Common myeloid progenitor, CD34-positive (primary cell): ENCODE results near the gene HOATZ.

Experiments used
- CTCF ChIA-PET: fragments of 350-600 bp; sonication (Branson Sonifier 250); formaldehyde crosslinking; loops from one replicate; lab custom pipeline; 2021; ENCODE audit warnings: antibody characterized with exemption; lab: Charles Lee
- POLR2A ChIA-PET: fragments of 350-600 bp; sonication (Branson Sonifier 250); formaldehyde crosslinking; loops from one replicate; lab custom pipeline; 2021; ENCODE audit warnings: antibody characterized with exemption; lab: Charles Lee
- DNase-seq, 3 donors: peaks; one replicate each; pipeline versions ENCODE4 v3.0.0 to v3.0.0-alpha.2; 2013
- H3K27ac ChIP-seq, 2 experiments: 1 replicate in 1 of 2; 2 replicates in 1 of 2; pipeline ENCODE4 v1.7.0; 2013; ENCODE audit warnings: inconsistent platforms in 2 of 2, low read length in 2 of 2, mild to moderate bottlenecking in 2 of 2, low read depth in 1 of 2, moderate library complexity in 1 of 2; ENCODE audit not compliant: severe bottlenecking in 2 of 2, insufficient read depth in 1 of 2, poor library complexity in 1 of 2
- H3K27me3 ChIP-seq, 5 experiments: replicated peaks in 2 of 5; 1 replicate in 3 of 5; 2 replicates in 2 of 5; pipeline versions ENCODE4 v1.6.1 to v1.7.0; 2013; ENCODE audit warnings: low read length in 4 of 5, mild to moderate bottlenecking in 2 of 5, moderate library complexity in 2 of 5, inconsistent platforms in 1 of 5; ENCODE audit not compliant: insufficient read depth in 5 of 5, control insufficient read depth in 4 of 5
- H3K36me3 ChIP-seq, 4 experiments: 1 replicate in 2 of 4; 2 replicates in 2 of 4; pipeline versions ENCODE4 v1.6.1 to v1.7.0; 2013; ENCODE audit warnings: low read length in 3 of 4, control low read depth in 1 of 4, mild to moderate bottlenecking in 1 of 4; ENCODE audit not compliant: control insufficient read depth in 4 of 4, insufficient read depth in 4 of 4
- H3K4me1 ChIP-seq, 4 experiments: 1 replicate in 3 of 4; 2 replicates in 1 of 4; pipeline versions ENCODE4 v1.6.1 to v1.7.1; 2013; ENCODE audit warnings: low read length in 3 of 4, mild to moderate bottlenecking in 3 of 4, control low read depth in 1 of 4, inconsistent platforms in 1 of 4, moderate library complexity in 1 of 4; ENCODE audit not compliant: control insufficient read depth in 4 of 4, insufficient read depth in 4 of 4; ENCODE audit errors: control extremely low read depth in 1 of 4
- H3K4me3 ChIP-seq, 7 experiments: 1 replicate in 4 of 7; 2 replicates in 3 of 7; pipeline versions ENCODE4 v1.5.1 to v1.7.0; 2013; ENCODE audit warnings: mild to moderate bottlenecking in 7 of 7, low read length in 6 of 7, moderate library complexity in 6 of 7, inconsistent platforms in 2 of 7, low read depth in 2 of 7, control low read depth in 1 of 7; ENCODE audit not compliant: insufficient read depth in 4 of 7, control insufficient read depth in 1 of 7; ENCODE audit errors: extremely low read depth in 1 of 7
- H3K9me3 ChIP-seq, 5 experiments: 1 replicate in 4 of 5; 2 replicates in 1 of 5; pipeline versions ENCODE4 v1.6.1 to v1.7.1; 2013; ENCODE audit warnings: low read length in 4 of 5, mild to moderate bottlenecking in 2 of 5, inconsistent platforms in 1 of 5, low read depth in 1 of 5, moderate library complexity in 1 of 5; ENCODE audit not compliant: control insufficient read depth in 4 of 5, insufficient read depth in 2 of 5; ENCODE audit errors: control extremely low read depth in 1 of 5
- WGBS: methylation state at CpG from one replicate; pipeline ENCODE4 v1.1.5; 2013; ENCODE audit not compliant: insufficient coverage; 5-methylcytosine and 5-hydroxymethylcytosine counted together

The HOATZ gene

DNA sequence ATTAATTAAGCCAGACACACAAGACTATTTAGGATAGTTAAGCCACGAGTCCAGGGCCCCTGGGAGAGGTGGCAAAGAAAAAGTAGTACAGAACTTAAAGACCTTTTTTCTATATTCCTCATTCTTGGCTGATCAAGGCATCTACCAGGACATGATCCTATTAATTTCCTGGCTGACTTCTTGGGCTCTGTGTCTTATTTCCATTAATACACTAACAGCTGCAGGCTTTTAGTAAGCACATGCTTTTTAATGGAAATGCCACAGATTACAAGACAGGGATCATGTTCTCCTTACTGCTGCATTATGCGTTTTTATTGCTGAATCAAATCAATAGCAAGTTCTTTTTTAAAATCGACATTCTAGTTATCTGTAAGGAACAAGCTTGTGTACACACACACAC, 37.6 kb upstream of the HOATZ start:
- 100% methylated on average over 3 of the region's 3 CpGs for WGBS
- CTCF ChIA-PET, result interaction anchor here (1.0 kb wide), 2 partner anchors 13 to 30 kb away, joined by 3 to 5 read pairs; no protein-coding TSS in a partner anchor
- no peak for DNase-seq

GRCh38 chr11:111477898-111478297, 36.7 kb upstream of the HOATZ start:
- Histone ChIP-seq H3K27me3 (no peaks in the 10 kb centered on the region), H3K4me1 (no peaks in the 10 kb centered on the region), H3K9me3 (peaks cover 2 to 18% (median 6%) of the 10 kb centered on the region in 5 experiments), H3K36me3 (no peaks in the 10 kb centered on the region), H3K4me3 (no peak overlapping the region), H3K27ac (no peak overlapping the region)
- ChIA-PET POLR2A (no interaction called here), CTCF (interaction anchor here (1.7 kb wide), 1 partner anchor 23 kb away, joined by 5 read pairs; no protein-coding TSS in a partner anchor)
- no CpG with 5 or more reads among the region's 2 CpGs for WGBS
- DNase-seq, result no peak

More for the DNA sequence above, 37.6 kb upstream of the HOATZ start:
- Histone ChIP-seq H3K4me3 (no peak overlapping the region), H3K36me3 (no peaks in the 10 kb centered on the region), H3K27ac (no peak overlapping the region), H3K27me3 (no peaks in the 10 kb centered on the region), H3K4me1 (no peaks in the 10 kb centered on the region), H3K9me3 (peaks cover 0 to 16% (median 5%) of the 10 kb centered on the region in 5 experiments)
- POLR2A ChIA-PET, result interaction anchor here (0.6 kb wide), 1 partner anchor 23 kb away, joined by 5 read pairs; no protein-coding TSS in a partner anchor

DNA sequence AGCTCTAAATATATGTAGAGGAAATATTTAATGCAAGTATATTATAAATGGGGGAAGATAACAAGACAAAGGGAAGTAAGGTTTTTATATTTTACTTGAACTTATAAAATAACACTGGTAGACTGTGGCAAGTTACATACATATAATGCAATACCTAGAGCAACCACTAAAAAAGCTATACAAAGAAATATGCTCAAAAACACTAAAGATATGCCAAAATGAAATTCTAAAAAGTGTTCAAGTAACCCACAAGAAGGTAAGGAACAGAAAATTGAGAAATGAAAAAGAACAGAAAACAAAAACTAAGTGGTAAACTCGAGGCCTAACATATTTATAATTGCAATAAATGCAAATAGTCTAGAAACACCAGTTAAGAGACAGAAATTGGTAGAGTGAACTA, 34.9 kb upstream of the HOATZ start:
- Histone ChIP-seq H3K4me3 (no peak overlapping the region), H3K4me1 (no peaks in the 10 kb centered on the region), H3K27ac (no peak overlapping the region), H3K36me3 (no peaks in the 10 kb centered on the region), H3K27me3 (no peaks in the 10 kb centered on the region), H3K9me3 (peaks cover 4 to 25% (median 7%) of the 10 kb centered on the region in 5 experiments)
- CTCF ChIA-PET, result interaction anchor here (1.0 to 1.7 kb wide), 3 partner anchors 14 to 25 kb away, joined by 3 to 5 read pairs (median 3); no protein-coding TSS in a partner anchor
- no peak for DNase-seq
- POLR2A ChIA-PET, result no interaction called here
- WGBS, result no CpG with 5 or more reads among the region's 1 CpG

DNA sequence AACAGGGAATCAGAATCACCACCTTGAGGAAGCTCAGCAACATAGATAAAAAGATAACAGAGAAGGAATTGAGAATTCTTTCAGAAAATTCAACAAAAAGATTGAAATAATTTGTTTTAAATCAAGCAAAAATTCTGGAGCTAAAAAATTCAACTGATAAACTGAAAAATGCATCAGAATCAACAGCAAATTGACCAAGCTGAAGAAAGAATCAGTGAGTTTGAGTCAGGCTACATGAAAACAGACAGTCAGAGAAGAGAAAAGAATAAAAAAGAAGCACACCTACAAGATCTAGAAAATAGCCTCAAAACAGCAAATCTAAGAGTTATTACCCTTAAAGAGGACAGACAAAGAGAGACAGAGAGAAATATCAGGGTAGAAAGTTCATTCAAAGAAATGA, 31.1 kb upstream of the HOATZ start:
- Histone ChIP-seq H3K36me3 (no peaks in the 10 kb centered on the region), H3K27me3 (no peaks in the 10 kb centered on the region), H3K4me1 (no peaks in the 10 kb centered on the region), H3K27ac (no peak overlapping the region), H3K4me3 (no peak overlapping the region), H3K9me3 (peaks cover 0 to 32% (median 6%) of the 10 kb centered on the region in 5 experiments)
- ChIA-PET POLR2A (no interaction called here), CTCF (interaction anchor here (1.5 kb wide), 1 partner anchor 11 kb away, joined by 5 read pairs; no protein-coding TSS in a partner anchor)
- no peak for DNase-seq

DNA sequence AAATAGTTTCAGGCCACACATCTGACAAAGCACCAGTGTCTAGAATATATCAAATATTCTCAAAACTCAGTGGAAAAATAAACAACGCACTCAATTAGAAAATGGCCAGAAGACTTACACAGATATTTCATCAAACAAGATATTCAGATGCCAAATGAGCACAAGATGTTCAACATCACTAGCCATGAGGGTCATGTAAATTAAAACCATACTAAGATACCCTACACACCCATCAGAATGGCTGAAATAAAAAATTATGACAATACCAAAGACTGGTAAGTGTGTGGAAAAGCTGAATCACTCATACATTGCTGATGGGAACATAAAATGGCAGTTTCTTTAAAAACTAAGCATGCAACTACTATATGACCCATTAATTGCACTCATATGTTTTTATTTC, 24.1 kb upstream of the HOATZ start:
- Histone ChIP-seq H3K27ac (no peak overlapping the region), H3K36me3 (no peaks in the 10 kb centered on the region), H3K4me1 (no peaks in the 10 kb centered on the region), H3K27me3 (no peaks in the 10 kb centered on the region), H3K9me3 (peaks cover 0 to 11% (median 0%) of the 10 kb centered on the region in 5 experiments), H3K4me3 (no peak overlapping the region)
- ChIA-PET CTCF (no interaction called here), POLR2A (no interaction called here)
- no peak for DNase-seq
- 100% methylated on average over 1 of the region's 1 CpG for WGBS

GRCh38 chr11:111494040-111494439, 20.5 kb upstream of the HOATZ start:
- ChIA-PET CTCF (interaction anchor here (1.3 kb wide), 1 partner anchor 11 kb away, joined by 5 read pairs; no protein-coding TSS in a partner anchor), POLR2A (no interaction called here)
- Histone ChIP-seq H3K27ac (no peak overlapping the region), H3K36me3 (no peaks in the 10 kb centered on the region), H3K27me3 (no peaks in the 10 kb centered on the region), H3K4me1 (peaks cover 0 to 8% (median 0%) of the 10 kb centered on the region in 4 experiments), H3K4me3 (no peak overlapping the region), H3K9me3 (peaks cover 0 to 2% (median 0%) of the 10 kb centered on the region in 5 experiments)
- WGBS, result 100% methylated on average over 1 of the region's 1 CpG
- no peak for DNase-seq

DNA sequence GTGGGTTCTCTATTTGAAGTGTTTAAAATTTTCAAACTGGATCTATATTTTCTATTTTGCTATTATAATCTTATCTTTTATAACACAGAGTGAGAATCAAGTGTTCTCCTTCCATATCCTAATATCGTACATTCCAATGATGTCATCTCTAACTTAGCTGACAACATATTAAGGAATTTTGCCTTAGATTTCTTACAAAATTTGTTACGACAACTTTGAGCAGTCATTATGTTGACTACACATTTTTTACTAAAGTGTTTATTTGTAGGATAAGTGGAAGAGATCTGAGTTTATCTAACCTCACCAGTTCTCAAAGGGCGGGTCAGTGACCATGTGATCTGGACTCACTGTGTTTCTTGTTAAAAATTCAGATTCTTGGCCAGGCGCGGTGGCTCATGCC, 15.1 kb upstream of the HOATZ start:
- H3K4me1 ChIP-seq, result peaks cover 0 to 8% (median 0%) of the 10 kb centered on the region in 4 experiments
- DNase-seq, result no peak
- H3K27me3 ChIP-seq, result no peaks in the 10 kb centered on the region
- no peaks in the 10 kb centered on the region for H3K36me3 ChIP-seq
- CTCF ChIA-PET, result no interaction called here
- 88% methylated on average over 3 of the region's 5 CpGs for WGBS
- H3K9me3 ChIP-seq, result no peaks in the 10 kb centered on the region
- no peak overlapping the region for H3K4me3 ChIP-seq
- H3K27ac ChIP-seq, result no peak overlapping the region
- POLR2A ChIA-PET, result no interaction called here
